NCI-H345 treated with DMSO at 0.1 percent for 48 hours (cell line): ENCODE data around the gene REPS2.

Experiments used
- DNase-seq: peaks from one replicate; lab custom pipeline; 2025; ENCODE audit not compliant: unreplicated experiment; lab: John Stamatoyannopoulos, UW

The REPS2 gene

DNA sequence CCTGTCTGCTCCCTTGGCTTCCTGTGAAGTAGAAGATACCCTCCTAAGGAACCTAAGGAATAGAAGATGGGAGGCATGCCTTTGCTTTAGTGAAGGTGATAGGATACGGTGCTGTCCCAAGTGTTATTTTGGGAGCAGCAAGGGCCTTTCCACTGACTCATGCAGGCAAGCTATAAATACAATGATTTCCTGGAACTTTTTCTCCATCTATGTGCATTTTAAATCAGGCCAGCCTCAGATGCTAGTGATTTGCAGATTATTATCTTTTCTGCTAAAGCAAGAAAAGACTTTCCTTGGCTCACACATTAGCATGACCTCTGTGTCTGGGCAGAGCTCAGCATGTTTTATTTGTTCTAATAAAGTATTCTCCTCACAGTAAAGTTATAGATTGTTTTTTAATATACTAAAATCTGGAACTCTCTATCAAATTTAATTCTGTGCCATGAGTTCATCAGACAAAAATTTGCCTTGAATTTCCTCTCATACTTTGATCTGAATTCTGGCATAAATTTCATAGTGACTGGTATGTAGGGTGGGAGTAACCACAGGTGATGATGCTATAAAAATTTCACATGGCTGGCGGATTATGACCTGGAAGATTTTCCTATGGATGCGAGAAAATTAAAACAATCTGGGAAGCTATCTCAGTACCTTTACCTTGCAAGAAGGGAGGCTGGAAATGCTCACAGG, 131.7 kb downstream of the REPS2 start:
- no peak for DNase-seq

DNA sequence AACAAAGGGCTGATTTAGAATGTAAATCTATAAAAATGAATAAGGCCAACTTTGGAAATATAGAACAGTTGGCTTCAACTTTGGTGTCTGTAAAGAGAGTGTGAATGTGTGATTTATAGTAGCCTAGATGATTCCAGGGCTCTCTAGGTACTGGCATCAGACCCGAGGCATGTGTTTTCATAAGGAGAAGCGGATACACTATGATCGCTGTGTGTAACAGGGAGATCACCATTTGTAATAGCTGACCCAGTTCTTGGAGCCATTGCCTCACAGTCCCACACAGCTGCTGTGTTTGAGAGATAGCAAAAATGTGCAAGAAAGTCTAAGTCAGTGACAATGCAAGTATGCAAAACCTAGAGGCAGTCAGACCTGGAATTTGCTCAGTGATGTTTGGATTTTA, 135.1 kb downstream of the REPS2 start:
- DNase-seq: no peak

DNA sequence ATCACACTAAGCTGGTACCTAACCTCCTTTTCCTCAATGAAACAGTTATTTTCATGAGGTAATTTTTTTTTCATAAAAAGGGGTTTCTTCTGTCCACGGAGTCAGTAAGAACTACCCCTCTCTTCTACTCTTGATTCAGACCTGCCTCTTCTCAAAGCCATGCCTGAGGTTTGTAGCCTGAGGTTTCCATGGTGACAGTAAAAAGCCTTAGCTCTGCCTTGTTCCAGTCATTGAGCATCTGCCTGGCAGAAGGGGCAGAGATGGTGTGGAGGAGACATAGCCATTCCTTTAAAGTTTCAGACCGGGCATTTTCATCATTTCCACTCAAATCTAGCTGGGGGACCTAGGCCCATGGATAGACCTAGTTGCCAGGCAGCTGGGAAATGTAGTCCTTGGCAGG, 135.5 kb downstream of the REPS2 start:
- DNase-seq: no peak

DNA sequence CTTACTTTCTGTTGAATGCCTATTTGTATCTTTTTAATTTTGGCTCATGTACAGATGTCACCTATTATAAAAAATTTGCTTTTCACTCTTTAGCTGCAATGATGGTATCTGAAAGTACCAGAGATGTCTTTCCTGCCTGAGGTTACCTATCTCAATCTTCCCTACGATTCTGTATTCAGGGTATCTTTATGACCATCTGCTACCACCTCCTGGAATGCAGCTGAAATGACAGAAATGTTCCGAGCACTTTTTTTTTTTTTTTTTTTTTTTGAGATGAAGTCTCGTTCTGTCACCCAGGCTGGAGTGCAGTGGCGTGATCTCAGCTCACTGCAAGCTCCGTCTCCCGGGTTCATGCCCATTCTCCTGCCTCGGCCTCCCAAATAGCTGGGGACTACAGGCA, 136.4 kb downstream of the REPS2 start:
- no peak for DNase-seq

DNA sequence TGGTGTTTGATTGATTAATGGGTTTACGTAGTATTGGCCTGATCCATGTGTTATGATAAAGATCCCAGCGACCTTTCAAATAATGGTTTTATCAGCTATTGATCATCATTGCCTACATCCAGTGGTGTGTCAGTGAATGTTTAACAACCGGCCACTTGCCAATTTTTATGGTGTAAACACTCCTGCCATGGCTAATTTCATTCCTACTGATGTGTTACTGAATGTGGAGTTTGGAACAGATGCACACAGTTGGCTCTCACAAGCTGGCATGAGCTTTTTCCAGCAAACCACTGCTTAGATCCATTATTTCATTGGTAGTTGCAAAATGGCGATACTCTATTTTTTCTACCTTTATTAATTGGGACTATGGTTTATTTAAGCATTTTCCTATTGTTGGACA, 139.9 kb downstream of the REPS2 start:
- DNase-seq: no peak

DNA sequence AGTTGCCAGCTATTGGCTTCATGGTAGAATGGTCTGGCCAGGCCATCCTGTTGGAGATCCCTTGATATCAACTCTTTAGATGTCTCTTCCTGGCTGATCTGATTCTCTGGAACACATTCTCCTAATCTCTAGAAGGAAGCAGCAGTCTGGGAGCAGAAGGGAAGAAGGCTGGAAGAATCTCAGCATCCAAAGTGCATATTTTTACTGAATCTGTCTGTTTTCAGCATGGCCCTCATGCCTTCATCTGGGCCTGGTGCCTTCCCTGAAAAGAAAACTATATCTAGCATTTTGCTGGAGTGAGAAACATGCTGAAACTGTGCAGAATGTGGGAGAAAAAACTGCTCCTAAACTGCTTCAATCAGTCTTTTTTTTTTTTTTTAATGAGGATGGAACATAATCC, 148.7 kb downstream of the REPS2 start:
- no peak for DNase-seq

DNA sequence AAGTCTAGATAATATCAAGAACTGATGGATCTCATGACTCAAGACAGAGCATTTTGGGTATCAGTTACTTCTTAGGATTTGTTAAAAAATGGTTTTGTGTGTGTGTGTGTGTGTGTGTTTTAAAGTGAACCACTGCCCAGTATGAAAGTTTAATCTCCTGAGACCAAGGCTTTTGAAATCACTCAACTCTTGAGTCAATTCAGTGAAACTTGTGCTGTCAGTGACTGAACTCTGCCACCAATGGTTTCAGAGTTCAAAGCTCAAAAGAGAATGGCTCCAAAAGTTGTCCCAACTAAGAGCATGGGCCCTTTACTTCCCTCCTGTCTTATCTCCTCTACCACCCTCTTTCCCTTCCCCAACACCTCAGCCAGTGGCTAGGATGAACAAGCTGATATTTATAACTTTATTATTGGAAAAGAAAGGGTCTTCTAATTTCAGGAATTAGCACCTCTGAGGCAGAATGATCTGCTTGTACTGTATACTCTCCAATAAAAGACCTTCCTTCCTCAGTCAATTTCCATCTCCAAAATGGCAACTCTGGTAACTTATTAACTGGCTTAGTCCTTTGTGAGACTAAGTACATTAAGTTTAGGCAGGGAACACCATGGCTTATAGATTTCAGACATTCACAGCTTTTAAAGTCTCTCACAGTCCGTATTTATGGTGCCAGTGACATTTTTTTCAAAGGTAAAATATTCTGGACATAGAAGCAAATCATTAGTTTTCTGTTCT, 152.2 kb downstream of the REPS2 start:
- DNase-seq: no peak

DNA sequence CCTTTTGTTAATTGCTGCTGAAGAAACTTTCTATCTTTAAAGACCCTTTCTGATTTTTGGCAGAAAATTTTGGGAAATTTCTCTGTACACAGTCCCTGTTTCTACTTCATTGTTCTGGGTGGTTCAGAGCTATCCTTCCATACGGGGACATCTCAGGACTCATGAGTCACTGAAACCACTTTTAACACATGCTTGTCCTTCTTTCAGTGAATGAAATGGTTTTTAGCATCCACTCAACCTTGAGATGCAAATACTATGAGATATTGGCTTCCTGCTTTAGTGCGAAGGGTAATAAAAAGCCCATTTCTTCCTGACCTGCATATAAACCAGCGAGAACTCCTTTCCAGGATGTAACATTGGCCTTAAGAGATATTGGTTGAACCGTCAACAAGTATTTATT, 158.0 kb downstream of the REPS2 start:
- DNase-seq: no peak

DNA sequence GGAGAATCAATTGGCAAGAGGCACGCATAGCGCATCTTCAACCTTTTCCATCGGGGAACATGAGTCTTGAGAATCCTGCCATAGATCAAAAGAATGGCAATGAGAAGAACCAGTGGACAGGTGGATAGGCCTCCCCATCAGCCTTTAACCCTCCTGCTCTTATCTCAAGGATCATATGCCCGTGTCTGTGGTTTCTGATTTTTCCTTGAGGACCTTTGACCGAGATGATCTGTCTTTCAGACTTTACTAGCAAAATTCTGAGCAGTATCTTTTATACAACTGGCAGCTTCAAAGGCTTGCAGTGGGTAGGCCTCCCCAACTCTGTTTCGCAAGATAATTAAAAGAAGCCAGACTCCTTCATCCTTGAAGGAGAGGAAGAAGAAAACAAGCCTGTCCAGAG, 174.4 kb downstream of the REPS2 start:
- no peak for DNase-seq

DNA sequence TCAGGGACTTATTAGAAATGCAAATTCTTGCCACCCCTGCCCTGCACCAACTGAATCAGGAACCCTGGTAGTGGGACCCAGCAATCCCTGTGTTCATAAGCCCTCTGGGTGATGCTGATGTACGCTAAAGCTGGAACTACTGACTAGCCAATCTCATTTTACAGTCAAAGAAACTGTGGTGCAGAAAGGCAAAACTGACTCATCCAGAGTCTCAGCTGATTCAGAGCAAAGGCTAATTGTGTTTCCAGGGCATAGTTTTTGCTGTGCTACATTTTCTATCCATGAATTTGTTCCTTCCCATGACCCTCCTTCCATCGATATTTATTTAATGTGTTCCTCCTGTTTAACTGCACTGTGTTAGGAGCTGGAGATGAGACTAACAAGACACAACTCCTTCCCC, 207.5 kb downstream of the REPS2 start:
- no peak for DNase-seq

DNA sequence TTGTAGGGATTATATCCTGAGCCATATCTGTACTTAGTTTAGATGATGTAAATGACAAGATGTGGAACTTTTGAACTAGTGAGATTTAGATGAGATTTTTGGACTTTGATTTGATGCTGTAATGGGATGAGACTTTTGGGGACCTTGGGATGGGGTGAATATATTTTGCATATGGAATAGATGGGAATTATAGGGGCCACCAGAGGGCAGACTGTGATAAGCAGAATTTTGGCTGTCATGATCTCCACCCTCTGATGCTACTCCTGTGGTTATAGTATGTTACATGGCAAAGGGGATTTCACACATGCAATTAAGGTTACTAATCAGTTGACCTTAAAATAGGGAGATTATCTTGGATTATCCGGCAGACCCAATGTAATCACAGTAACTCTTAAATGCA, 214.5 kb downstream of the REPS2 start:
- no peak for DNase-seq

DNA sequence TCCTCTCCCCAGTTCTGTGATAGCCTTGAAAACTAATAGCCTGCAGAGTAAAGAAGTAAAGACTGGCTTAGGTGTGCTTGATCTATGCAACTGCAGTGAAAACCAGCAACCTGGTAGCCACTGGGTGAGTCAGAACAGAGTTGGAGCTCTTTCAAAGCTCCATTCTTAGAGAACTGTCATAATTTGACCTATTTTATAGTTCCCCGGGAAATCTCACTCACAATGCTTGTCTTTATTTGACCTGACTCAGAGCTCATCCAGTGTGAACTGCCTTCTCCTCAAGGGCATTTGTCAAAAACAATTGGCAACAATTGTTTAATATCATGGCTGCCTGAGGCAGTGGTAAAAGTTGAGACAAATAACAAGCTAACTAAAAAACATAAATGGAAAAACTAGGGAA, 215.5 kb downstream of the REPS2 start:
- no peak for DNase-seq

DNA sequence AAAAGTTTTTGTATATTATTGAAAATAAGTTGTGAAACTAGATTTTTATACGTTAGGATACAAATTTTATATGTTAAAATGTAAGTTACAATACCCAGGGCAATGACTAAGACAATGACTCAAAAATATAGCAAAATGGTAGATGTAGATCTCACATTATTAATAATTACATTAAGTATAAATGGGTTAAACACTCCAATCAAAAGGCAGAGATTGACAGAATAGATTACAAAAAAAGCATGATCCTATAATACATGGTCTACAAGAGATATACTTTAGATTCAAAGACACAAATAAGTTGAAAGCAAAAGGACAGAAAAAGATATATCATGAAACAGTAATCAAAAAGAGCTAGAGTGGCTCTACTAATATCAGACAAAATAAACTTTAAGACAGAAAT, 217.6 kb downstream of the REPS2 start:
- no peak for DNase-seq

DNA sequence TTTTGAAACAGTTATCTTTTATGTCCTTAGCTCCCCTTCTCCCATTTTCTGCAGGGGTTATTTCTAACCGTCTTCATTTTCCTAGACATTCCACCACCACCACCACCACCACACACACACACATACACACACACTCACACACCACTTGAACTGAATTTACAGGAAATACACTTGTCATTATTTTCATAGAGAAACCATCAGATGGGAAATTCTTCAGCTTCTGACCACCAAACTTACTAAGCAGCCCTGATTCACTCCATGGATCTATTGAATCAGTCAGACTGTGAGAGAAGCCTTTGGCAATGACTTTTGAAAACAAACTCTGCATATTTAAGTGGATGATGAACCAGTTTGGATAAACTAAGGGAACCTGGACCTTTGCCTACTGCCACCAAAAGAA, 218.5 kb downstream of the REPS2 start:
- DNase-seq: no peak

DNA sequence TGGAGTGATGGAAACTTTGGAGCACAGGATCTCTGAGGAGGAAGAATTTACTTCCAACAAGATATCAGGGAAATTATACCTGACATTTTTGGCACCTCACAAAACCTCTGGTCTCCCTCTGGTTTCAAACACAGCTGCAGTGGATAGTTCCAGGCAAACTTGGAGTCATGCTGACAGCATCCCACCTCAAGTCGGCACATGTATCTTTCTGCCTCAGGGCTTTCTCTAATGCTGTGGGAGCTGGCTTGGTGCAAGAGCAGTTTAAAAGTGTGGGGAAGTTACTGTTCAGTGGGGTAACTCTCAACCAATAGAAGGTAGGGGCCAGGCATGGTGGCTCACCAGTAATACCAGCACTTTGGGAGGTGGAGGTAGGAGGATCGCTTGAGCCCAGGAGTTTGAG, 221.5 kb downstream of the REPS2 start:
- no peak for DNase-seq

DNA sequence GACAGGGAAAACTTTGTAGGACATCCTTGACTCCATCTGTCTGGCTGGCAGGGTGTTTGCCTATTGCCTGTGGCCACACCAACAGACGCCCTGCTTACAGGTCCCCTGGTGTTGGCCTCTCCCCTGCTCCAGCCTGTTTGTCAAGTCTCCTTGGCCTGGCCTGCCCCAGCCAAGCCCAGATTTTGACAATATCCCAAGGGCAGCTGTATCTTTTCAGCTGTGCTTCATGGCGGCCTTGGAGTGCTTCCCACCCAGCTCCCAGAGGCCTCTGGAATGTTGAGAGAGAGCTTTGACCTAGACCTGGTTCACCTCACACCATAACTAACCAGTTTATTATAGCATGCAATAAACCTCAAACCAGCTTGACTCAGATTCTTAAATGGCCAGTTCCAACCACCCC, 224.5 kb downstream of the REPS2 start:
- DNase-seq: no peak

DNA sequence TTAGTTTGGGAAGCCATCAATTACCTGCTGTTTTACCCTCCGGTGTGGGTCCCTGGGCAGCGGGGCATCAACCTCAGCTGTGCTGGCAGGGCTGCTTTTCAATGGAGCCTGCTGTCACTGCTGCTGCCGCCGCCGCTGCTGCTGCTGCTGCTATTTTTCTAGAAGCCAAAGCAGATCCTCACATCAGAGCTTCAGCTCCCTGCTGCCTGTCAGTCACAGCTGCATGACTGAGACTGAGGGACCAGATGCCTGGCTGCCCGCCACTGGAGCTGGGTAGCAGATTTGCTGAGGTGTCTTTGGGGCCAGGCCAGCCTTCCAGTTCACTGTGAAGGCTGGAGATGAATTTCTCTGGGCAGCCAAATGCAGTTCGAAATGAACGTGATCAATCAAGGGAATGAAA, 228.2 kb downstream of the REPS2 start:
- no peak for DNase-seq

DNA sequence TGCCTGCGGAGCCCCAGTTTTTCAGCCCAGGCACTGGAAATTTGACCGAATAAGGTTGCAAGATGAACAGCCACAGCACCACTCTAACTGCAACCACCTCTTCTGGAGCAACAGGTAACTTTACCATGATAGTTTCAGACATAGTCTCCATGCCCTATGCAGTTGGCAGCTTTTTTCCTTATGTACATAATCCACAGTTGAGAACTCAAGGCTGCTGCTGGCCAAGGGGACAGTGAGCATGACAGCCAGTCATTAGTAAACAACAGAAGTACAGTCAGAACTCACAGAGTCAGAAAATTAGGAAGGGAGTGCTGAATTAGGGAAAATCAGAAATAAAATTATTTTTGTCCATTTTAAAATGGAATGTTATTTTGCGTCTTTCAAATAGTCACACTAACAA, 235.9 kb downstream of the REPS2 start:
- no peak for DNase-seq

DNA sequence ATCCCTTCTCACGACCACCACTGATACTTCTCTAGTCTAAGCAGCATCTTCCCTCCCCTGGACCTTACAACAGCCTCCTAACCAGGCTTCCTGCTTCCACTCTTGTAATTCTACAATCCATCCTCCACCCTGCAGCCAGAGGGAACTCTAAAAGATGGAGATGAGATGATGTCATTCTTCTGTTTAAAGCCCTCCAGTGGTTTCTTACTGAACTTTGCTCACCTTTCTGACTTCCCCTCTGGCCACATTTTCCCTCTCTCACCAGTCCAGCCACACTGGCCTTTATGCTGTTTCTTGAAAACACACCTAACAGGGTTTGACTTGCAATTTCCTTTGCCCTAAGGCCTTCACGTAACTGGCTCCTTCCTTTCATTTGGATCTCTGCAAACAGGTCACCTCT, 237.1 kb downstream of the REPS2 start:
- no peak for DNase-seq

DNA sequence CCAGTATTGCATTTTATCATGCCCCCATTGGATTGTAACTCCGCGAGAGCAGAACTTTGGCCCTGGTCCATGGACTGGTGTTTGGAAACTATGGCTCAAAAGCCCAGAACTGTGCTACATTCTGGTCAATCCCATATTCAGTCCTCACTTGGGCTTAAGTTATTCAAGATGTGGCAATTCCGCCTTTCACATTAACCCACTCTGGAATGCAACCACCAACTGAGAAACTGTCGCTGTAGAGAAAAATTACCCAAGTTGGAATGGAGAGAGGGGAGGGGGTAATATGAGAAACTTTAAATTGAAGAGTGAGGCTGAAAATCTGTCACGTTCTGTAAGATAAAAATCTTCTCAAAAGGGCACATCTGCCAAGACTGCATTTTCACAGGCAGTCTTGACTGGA, 239.0 kb downstream of the REPS2 start:
- DNase-seq: no peak

DNA sequence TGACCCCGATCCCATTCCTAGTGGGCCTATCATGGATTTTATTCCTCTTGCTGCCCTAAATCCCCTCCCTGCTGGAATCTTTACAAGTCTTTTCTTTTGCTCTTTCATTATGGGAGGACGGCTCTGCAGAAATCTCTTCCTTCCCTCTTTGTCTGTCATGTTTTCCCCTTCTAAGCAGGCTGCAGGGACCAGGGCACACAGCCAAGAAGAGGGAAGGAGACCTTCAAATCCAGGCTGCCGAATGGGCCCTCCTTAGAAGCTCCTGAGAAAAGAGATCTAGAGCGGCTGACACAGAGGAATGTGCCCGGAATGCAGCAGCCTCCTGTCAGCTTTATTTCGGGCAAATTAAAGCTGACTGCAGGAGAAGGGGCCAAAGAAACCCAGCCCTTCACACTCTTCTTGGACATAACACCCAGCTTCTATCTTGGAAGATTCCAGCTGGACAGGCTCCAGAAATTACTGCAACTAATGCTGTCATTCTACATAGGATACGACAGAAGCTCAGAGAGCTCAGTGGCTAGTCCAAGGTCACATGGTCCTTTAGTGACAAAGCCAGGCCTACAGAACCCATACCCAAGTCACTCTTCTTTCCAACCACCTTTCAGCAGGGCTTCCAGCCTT, 240.8 kb downstream of the REPS2 start:
- DNase-seq: no peak

DNA sequence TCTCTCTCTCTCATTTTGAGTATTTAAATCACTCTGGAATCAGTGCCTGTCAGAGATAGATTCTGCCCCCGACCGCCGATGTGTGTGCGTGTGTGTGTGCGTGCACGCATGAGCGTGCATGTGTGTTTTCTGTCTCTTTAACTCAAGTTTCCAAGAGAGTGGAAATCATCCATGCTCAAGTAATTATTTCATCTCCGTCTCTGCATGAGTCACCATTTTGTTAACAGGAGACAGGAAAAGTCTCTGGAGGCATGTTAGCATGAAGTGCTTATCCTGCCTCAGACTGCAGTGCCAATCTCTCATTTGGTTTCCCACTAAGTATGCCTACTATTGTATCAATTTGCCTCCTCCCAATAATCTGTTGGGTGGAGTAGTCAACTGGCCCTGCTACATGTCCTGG, 245.6 kb downstream of the REPS2 start:
- DNase-seq: no peak
